H9 (cell line): ENCODE data around the gene ANO6. TPM values are rescaled to one million over a fixed set of nuclear protein-coding genes. Genes with fewer than 3 reads are reported as not detected.

Experiments used
- DNase-seq: peaks from one replicate; pipeline ENCODE4 v3.0.0-alpha.2; 2017
- H2AFZ ChIP-seq: one replicate; pipeline ENCODE4 v1.6.1; 2013; ENCODE audit warnings: mild to moderate bottlenecking, low read length, control low read depth, moderate library complexity
- H2AK5ac ChIP-seq: 2 replicates; pipeline ENCODE4 v1.6.1; 2013; ENCODE audit warnings: low read length, control low read depth, mixed read lengths; ENCODE audit not compliant: insufficient read length
- H2BK120ac ChIP-seq: one replicate; pipeline ENCODE4 v1.6.1; 2013; ENCODE audit warnings: low read depth, mild to moderate bottlenecking, low read length, control low read depth, inconsistent platforms; ENCODE audit not compliant: poor library complexity, severe bottlenecking
- H2BK12ac ChIP-seq: 2 replicates; pipeline ENCODE4 v1.6.1; 2013; ENCODE audit warnings: low read length, control low read depth, mixed read lengths, low read depth; ENCODE audit not compliant: insufficient read length
- H2BK15ac ChIP-seq: 2 replicates; pipeline ENCODE4 v1.6.1; 2013; ENCODE audit warnings: low read depth, low read length, control low read depth
- H2BK20ac ChIP-seq: one replicate; pipeline ENCODE4 v1.6.1; 2013; ENCODE audit warnings: low read depth, mild to moderate bottlenecking, low read length, control low read depth, inconsistent platforms; ENCODE audit not compliant: poor library complexity, severe bottlenecking
- H2BK5ac ChIP-seq: 2 replicates; pipeline ENCODE4 v1.6.1; 2013; ENCODE audit warnings: low read length, control low read depth, mixed read lengths; ENCODE audit not compliant: insufficient read length
- H3K14ac ChIP-seq: 2 replicates; pipeline ENCODE4 v1.6.1; 2013; ENCODE audit warnings: low read length, control low read depth; ENCODE audit not compliant: insufficient read depth
- H3K18ac ChIP-seq: 2 replicates; pipeline ENCODE4 v1.6.1; 2013; ENCODE audit warnings: low read depth, mild to moderate bottlenecking, mixed read lengths, low read length, control low read depth; ENCODE audit not compliant: insufficient read length
- H3K23ac ChIP-seq: 2 replicates; pipeline ENCODE4 v1.6.1; 2013; ENCODE audit warnings: low read length, control low read depth, mixed read lengths, low read depth; ENCODE audit not compliant: insufficient read length
- H3K23me2 ChIP-seq: 2 replicates; pipeline ENCODE4 v1.6.1; 2013; ENCODE audit warnings: low read depth, mild to moderate bottlenecking, mixed read lengths, low read length, control low read depth; ENCODE audit not compliant: insufficient read length, poor library complexity, severe bottlenecking
- H3K27ac ChIP-seq: 2 replicates; pipeline ENCODE4 v1.5.1; 2013; ENCODE audit warnings: low read length, control low read depth, mixed read lengths, low read depth; ENCODE audit not compliant: insufficient read length
- H3K27me3 ChIP-seq: 2 replicates; pipeline ENCODE4 v1.6.1; 2013; ENCODE audit warnings: low read length, control low read depth, inconsistent platforms; ENCODE audit not compliant: insufficient read depth
- H3K4ac ChIP-seq: 2 replicates; pipeline ENCODE4 v1.6.1; 2013; ENCODE audit warnings: low read depth, mild to moderate bottlenecking, control low read depth, inconsistent platforms, low read length, moderate library complexity
- H3K4me1 ChIP-seq: 2 replicates; pipeline ENCODE4 v1.6.1; 2013; ENCODE audit warnings: low read length, control low read depth, inconsistent platforms; ENCODE audit not compliant: insufficient read depth
- H3K4me2 ChIP-seq: 2 replicates; pipeline ENCODE4 v1.6.1; 2013; ENCODE audit warnings: low read length, control low read depth, mixed read lengths; ENCODE audit not compliant: insufficient read length, insufficient read depth
- H3K56ac ChIP-seq: 2 replicates; pipeline ENCODE4 v1.6.1; 2013; ENCODE audit warnings: low read depth, mild to moderate bottlenecking, mixed read lengths, low read length, control low read depth; ENCODE audit not compliant: insufficient read length
- H3K79me1 ChIP-seq: 2 replicates; pipeline ENCODE4 v1.6.1; 2013; ENCODE audit warnings: low read depth, mild to moderate bottlenecking, moderate library complexity, low read length, control low read depth, inconsistent platforms; ENCODE audit not compliant: insufficient read depth, poor library complexity, severe bottlenecking
- H3K79me2 ChIP-seq: 2 replicates; pipeline ENCODE4 v1.6.1; 2013; ENCODE audit warnings: low read length, control low read depth, inconsistent platforms; ENCODE audit not compliant: insufficient read depth
- H3K9ac ChIP-seq: 2 replicates; pipeline ENCODE4 v1.6.1; 2013; ENCODE audit warnings: low read length, control low read depth, mixed read lengths; ENCODE audit not compliant: insufficient read length; ENCODE audit errors: extremely low read depth
- H3K9me3 ChIP-seq: one replicate; pipeline ENCODE4 v1.6.1; 2013; ENCODE audit warnings: low read depth, low read length, inconsistent platforms; ENCODE audit not compliant: control insufficient read depth
- H3T11ph ChIP-seq: one replicate; pipeline ENCODE4 v1.6.1; 2013; ENCODE audit warnings: mild to moderate bottlenecking, low read length, control low read depth, inconsistent platforms
- H4K20me1 ChIP-seq: one replicate; pipeline ENCODE4 v1.6.1; 2013; ENCODE audit not compliant: control insufficient read depth, insufficient read length, insufficient read depth
- H4K5ac ChIP-seq: 2 replicates; pipeline ENCODE4 v1.6.1; 2013; ENCODE audit warnings: low read depth, mild to moderate bottlenecking, mixed read lengths, low read length, control low read depth; ENCODE audit not compliant: insufficient read length
- H4K8ac ChIP-seq: replicated peaks from 2 replicates; pipeline ENCODE4 v1.6.1; 2013; ENCODE audit warnings: low read length, control low read depth, mixed read lengths, low read depth; ENCODE audit not compliant: insufficient read length
- H4K91ac ChIP-seq: 2 replicates; pipeline ENCODE4 v1.6.1; 2013; ENCODE audit warnings: low read depth, mild to moderate bottlenecking, moderate library complexity, mixed read lengths, low read length, control low read depth; ENCODE audit not compliant: insufficient read length
- H3K27ac Mint-ChIP-seq, 3 experiments: 2 replicates in 2 of 3; 3 replicates in 1 of 3; pipeline ENCODE4 v1.8.0; 2020 to 2021; ENCODE audit warnings: mixed read lengths in 3 of 3, mild to moderate bottlenecking in 1 of 3, moderate library complexity in 1 of 3
- H3K27me3 Mint-ChIP-seq: 2 replicates; pipeline ENCODE4 v1.8.0; 2021; ENCODE audit warnings: low read depth, mild to moderate bottlenecking, moderate library complexity, mixed read lengths
- H3K36me3 Mint-ChIP-seq, 3 experiments: 2 replicates in 2 of 3; 3 replicates in 1 of 3; pipeline ENCODE4 v1.8.0; 2020 to 2021; ENCODE audit warnings: low read depth in 3 of 3, mixed read lengths in 3 of 3; ENCODE audit not compliant: insufficient read depth in 1 of 3
- H3K4me1 Mint-ChIP-seq, 2 experiments: 2 replicates each; pipeline ENCODE4 v1.8.0; 2020; ENCODE audit warnings: mixed read lengths in 2 of 2
- H3K4me3 Mint-ChIP-seq, 2 experiments: 2 replicates in 1 of 2; 3 replicates in 1 of 2; pipeline ENCODE4 v1.8.0; 2020 to 2021; ENCODE audit warnings: mild to moderate bottlenecking in 2 of 2, mixed read lengths in 2 of 2, moderate library complexity in 1 of 2
- H3K9me3 Mint-ChIP-seq, 2 experiments: 2 replicates in 1 of 2; 3 replicates in 1 of 2; pipeline ENCODE4 v1.8.0; 2020; ENCODE audit warnings: mild to moderate bottlenecking in 2 of 2, mixed read lengths in 2 of 2, moderate library complexity in 1 of 2
- total RNA-seq: library from RNA; stranded (reverse); gene quantifications from 2 replicates; pipeline ENCODE4 v1.2.1, GENCODE V29; 2021
- TF ChIP-seq, protein P1 (sequence below): fragments of 200-600 bp; sonication (generic); conservative IDR thresholded peaks from 3 replicates; pipeline ENCODE4 v1.8.0; 2021; ENCODE audit warnings: antibody characterized with exemption, mild to moderate bottlenecking

The ANO6 gene
- total RNA-seq, 1 experiment from 2014 or later, result 24.3 TPM

DNA sequence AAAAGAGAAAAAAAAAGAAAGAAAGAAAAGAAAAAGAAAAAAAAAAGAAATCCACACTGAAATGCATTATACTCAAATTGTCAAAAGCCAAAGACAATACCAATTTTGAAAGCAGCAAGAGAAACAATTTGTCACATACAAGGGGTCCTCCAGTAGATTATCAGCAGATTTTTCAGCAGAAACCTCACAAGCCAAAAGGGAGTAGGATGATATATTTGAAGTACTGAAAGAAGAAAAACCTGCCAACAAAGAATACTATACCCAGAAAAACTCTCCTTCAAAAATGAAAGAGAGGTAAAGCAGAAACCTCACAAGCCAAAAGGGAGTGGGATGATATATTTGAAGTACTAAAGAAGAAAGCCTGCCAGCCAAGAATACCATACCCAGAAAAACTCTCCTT is 37.1 kb upstream of the ANO6 start:
- H4K20me1 ChIP-seq, result no peaks in the 10 kb centered on the region
- H3K4ac ChIP-seq, result no peak overlapping the region
- no peak overlapping the region for H3K18ac ChIP-seq
- no peak overlapping the region for H2AFZ ChIP-seq
- no peak overlapping the region for H2BK120ac ChIP-seq
- TF ChIP-seq, protein P1, sequence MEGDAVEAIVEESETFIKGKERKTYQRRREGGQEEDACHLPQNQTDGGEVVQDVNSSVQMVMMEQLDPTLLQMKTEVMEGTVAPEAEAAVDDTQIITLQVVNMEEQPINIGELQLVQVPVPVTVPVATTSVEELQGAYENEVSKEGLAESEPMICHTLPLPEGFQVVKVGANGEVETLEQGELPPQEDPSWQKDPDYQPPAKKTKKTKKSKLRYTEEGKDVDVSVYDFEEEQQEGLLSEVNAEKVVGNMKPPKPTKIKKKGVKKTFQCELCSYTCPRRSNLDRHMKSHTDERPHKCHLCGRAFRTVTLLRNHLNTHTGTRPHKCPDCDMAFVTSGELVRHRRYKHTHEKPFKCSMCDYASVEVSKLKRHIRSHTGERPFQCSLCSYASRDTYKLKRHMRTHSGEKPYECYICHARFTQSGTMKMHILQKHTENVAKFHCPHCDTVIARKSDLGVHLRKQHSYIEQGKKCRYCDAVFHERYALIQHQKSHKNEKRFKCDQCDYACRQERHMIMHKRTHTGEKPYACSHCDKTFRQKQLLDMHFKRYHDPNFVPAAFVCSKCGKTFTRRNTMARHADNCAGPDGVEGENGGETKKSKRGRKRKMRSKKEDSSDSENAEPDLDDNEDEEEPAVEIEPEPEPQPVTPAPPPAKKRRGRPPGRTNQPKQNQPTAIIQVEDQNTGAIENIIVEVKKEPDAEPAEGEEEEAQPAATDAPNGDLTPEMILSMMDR, result no peak
- H3K27me3 ChIP-seq, result no peaks in the 10 kb centered on the region
- H3K4me1 ChIP-seq, result no peaks in the 10 kb centered on the region
- H3K4me2 ChIP-seq, result no peak overlapping the region
- no peak overlapping the region for H2BK5ac ChIP-seq
- no peak overlapping the region for H3K27ac ChIP-seq
- H4K91ac ChIP-seq, result no peak overlapping the region
- H3K23ac ChIP-seq, result no peak overlapping the region
- H4K5ac ChIP-seq, result no peak overlapping the region
- no peak overlapping the region for H2BK12ac ChIP-seq
- H4K8ac ChIP-seq, result no peak overlapping the region
- no peaks in the 10 kb centered on the region for H3K79me1 ChIP-seq
- H2AK5ac ChIP-seq, result no peak overlapping the region
- no peak overlapping the region for H2BK15ac ChIP-seq
- H3K9me3 Mint-ChIP-seq, result peaks cover 42 to 46% of the 10 kb centered on the region in 2 experiments
- H3K23me2 ChIP-seq, result no peaks in the 10 kb centered on the region
- no peaks in the 10 kb centered on the region for H3K79me2 ChIP-seq
- peaks cover 7% of the 10 kb centered on the region for H3K9me3 ChIP-seq
- H3T11ph ChIP-seq, result no peak overlapping the region
- H3K56ac ChIP-seq, result no peak overlapping the region
- no peak overlapping the region for H3K4me3 Mint-ChIP-seq
- H3K4me1 Mint-ChIP-seq, result no peaks in the 10 kb centered on the region
- no peak overlapping the region for H2BK20ac ChIP-seq
- H3K14ac ChIP-seq, result no peak overlapping the region
- H3K9ac ChIP-seq, result no peak overlapping the region
- H3K36me3 Mint-ChIP-seq, result peaks cover 47 to 59% (median 49%) of the 10 kb centered on the region in 3 experiments
- no peaks in the 10 kb centered on the region; the same call in none of the 2 replicates for H3K27me3 Mint-ChIP-seq
- H3K27ac Mint-ChIP-seq, result no peak overlapping the region
- no peak for DNase-seq
